HG03135 (cell line): ENCODE data around the gene YY1.

Experiments used
- ATAC-seq: cut with Tn5 transposase; IDR thresholded peaks from one replicate; pipeline ENCODE4 v1.9.1; 2021; ENCODE audit warnings: mild to moderate bottlenecking, moderate library complexity; ENCODE audit not compliant: unreplicated experiment

Gene YY1

DNA sequence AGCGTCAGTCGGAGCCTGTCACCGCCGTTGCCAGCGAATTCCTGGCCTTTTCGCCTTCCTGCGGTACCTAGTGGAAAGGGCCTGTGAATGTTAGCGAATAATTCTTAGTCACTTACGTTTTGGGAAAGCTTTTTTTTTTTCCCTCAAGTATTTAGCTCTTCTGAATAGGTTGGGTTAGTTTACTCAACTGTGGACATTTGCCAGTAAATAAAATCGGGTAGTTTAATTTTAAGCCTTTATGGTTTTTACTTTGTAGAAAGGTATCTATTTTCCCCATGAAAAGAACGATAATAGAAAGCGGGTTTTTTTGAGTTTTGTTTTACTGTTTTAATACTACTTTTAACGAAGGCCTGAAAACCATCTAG is 1.7 kb downstream of the YY1 start:
- no peak for ATAC-seq

DNA sequence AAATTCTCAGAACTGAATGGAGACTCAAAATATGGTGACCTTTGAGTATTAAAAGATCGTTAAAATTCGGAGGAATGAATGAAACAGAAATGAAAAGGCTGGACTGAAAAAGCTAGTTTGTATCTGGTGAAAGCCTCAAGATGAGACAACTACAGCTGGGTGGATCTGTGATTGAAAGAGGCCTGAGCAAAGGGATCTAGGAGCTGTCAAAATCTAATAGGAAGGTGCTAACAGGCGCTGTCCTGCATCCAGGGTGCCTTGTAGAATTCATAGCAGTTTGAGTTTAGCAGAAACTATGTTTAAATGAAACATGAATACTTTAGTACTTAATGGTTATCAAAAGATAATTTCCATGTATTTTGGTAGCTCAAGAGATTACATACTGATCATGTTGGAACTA is 2.3 kb downstream of the YY1 start:
- no peak for ATAC-seq

DNA sequence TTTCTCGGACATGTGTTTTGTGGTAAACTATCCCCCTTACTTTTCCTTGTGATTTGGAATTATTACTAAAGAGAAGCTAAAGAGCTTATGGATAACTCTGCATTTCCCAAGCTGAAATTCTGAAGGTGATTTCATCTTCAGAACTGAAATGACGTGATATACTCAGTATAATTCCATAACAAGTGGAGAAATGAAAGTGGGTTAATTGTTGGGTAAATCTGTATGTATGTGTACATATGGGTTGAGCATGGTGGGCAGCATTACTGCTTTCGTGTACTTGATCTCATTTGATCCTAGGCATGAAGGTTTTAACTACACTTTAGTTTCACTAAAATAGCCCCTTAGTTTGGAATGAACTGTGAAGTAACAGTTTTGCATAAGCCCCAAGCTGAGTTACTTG is 4.1 kb downstream of the YY1 start:
- ATAC-seq = no peak

DNA sequence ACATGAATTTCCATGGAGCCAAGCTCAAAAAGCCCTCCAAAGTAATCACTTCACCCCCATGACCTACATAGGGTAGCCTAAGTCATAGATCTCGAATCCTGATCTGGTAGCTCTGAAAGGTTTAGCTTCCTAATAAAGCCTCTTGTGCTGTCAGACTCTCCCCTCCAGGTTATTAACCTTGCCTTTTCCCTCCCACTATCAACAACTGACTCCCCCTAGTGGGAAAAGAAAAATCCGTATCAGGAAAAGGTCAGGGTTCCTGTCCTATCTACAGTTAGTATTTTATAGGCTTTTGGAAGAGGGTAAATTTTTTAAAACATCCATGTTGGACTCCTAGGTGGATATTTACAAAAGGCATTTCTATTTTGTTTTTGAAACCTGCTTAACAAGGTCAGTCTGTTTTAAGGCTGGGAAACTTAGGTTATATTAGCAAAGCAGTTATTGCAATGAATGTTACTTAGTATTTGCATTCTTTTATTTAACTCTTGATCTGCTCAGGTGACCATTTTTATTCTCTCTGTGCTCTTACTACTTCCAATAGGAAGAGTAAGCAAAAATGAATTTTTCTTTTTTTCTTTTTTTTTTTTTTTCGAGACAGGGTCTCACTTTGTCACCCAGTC is 8.0 kb downstream of the YY1 start:
- no peak for ATAC-seq

DNA sequence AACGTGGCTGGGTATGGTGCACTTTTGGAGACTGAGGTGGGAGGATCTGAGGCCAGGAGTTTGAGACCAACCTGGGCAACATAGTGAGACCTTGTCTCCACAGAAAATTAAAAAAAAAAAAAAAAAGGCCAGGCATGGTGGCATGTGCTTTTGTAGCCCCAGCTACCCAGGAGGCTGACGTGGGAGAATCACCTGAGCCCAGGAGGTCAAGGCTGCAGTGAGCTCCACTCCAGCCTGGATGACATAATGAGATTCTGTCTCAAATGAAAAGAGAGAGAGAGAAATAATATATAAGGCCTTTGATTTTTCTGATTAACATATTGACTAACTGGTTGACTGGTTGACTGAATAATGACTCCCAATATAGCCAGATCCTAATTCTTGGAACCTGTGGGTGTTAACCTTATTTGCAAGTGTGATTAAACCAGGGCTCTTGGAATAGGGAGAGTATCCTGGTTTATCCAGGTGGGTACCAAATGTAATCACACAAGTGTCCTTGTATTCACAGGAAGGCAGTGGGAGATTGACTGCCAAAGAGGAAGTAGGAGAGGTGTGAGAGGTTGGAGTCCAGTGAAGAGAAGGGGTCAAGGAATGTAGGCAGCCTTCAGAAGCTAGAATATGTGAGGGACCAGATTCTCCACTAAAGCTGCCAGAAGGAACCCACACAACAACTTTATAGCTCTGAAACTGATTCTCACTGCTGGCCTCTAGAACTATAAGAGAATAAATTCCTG is 12.0 kb downstream of the YY1 start:
- ATAC-seq = no peak

DNA sequence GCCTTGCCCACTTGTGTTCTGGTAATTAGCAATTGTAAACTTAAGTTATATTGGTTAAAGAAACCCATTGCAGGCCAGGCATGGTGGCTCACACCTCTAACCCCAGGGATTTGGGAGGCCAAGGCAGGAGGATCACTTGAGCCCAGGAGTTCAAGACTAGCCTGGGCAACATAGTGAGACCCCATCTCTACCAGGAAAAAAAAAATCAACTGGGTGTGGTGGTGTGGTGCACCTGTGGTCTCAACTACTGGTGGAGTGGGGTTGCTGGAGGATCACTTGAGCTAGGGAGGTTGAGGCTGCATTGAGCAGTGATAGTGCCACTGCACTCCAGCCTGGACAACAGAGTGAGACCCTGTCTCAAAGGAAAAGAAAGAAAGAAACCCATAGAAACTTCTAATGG is 13.7 kb downstream of the YY1 start:
- no peak for ATAC-seq

DNA sequence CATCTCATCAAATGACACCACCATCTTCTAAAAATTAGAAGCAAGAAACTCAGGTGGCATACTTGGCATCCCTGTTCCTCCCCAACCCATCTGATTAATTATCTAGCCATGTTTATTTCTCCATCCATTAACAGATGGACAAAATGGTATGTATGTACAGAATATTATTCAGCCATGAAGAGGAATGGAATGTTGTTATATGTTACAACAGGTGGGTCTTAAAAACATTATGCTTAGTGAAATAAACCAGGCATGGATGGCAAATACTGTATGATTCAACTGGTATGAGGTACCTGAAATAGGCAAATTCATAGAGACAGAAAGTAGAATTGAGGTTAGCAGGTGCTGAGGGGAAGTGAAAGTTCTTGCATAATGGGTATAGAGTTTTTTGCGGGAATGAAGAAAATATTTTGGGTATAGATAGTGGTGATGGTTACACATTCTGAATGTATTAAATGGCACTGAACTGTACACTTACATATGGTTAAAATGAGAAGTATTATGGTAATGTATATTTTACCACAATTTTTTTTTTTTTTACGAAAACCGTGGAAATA is 17.5 kb downstream of the YY1 start:
- ATAC-seq = peak; percentile 69

DNA sequence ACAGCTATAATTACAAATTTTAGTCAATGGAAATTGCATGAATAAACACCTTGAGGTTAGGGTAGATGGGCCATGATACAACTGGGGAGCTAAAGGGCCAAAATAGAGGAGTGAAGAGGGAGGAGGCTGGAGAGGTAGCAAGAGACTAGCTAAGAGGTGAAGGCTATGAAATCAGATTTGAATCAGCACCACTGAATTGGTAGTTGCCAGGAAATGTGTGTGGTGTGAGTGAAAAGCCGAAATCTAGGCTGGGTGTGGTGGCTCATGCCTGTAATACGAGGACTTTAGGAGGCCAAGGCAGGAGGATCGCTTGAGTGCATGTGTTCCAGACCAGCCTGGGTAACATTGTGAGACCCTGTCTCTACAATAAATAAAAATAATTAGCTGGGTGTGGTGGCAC is 22.7 kb downstream of the YY1 start:
- ATAC-seq = no peak

DNA sequence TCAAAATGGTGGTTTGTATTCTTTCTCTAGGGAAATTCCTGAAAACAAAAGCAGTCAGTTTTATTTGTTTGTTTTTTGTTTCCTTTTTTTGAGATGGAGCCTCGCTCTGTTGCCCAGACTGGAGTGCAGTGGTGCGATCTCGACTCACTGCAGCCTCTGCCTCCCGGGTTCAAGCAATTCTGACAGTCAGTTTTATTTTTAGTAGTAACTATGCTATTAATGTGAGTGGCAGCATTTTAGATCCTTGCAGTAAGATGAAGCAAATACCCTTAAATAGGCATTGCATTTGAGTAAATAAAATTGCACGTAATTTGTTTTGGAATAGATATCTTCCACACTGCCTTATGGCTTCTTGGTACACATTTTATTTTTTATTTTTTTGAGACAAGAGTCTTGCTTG is 23.6 kb downstream of the YY1 start:
- no peak for ATAC-seq

DNA sequence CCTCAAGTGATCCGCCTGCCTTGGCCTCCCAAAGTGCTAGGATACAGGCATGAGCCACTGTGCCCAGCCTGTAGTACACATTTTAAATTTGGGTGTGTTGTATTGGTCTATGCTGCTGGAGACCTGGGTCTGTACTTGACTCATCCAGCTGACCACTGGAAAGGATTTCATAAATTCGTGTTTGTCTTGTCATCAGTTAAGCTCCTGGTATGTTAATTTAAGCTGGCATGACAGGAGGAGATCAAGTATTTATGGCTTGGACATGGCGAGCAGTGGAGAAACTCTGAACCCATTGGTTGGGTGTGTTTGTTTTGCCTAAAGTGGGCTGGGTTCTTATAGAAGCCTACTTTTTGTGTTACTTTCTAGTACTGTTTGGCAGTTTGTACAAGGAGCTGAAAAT is 24.2 kb downstream of the YY1 start:
- no peak for ATAC-seq

DNA sequence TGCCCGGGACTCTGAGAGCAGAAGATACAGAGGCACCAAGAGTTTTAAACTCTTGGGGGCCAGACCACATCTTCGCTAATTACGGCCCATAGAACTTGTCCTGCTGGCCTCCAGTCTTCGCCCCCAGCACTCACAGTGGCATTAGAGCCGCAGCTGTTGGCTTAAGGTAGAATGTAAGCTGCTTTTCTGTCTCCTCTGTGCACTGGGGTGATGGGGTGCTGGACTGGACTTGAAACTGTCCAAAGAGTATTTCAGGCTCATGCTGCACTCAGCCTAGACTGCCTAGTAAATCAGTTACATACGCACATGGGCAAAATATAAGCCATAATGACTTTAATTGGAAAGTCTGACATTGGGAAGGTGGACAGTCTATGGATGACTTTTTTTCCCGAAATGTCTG is 29.0 kb downstream of the YY1 start:
- no peak for ATAC-seq

DNA sequence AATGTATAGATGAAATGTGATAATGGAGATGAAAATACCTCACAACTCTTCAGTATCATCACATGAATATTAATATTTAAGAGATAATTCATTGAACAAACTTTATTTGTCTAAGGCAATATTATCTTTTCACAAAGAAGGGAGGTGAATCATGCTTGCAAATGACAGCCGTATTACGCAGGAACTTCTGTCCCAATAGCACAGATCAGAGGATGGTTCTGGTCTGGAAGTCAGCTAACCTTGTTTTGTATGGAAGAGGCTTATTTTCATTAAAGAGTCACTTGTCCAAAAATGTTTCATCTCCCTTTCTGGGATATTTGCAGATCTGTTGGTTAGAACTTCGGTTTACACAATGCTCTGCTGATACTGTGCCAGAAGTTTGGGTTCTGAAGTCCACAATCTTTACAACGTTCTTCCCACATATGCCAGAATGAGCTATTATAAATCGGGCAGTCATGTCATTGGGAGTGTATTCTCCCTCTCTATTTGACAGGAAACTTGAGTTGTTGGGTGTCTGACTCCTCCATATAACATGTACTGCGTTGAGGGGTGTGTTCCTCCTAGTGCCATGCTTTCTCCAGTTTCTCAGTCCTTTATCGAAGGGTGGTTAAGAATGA is 29.8 kb downstream of the YY1 start:
- ATAC-seq = no peak

DNA sequence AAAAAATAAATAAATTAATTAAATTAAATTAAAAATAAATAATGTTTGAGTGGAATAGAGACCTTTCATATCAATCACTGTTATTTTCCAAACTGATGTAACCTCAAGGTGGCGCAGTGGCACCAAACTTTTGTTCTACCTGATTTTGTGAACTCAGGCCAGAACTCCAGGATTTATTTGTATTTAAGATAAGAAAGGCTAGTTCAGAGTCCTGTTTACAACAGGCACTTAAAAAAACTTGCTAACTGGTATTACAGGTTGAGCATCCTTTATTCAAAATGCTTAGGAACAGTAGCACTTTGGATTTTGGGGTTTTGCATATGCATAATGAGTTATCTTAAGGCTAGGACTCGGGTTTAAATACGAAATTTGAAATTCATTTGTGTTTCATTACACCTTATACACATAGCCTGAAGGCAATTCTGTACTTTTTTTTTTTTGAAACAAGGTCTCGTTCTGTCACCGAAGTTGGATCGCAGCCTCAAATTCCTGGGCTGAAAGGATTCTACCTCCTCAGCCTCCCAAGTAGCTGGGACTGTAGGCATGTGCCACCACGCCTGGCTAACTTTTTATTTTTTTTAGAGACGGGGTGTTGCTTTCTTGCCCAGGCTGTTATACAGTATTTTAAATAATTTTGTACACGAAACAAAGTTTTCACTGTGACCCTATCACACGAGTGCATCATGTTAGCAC is 32.4 kb downstream of the YY1 start:
- no peak for ATAC-seq

DNA sequence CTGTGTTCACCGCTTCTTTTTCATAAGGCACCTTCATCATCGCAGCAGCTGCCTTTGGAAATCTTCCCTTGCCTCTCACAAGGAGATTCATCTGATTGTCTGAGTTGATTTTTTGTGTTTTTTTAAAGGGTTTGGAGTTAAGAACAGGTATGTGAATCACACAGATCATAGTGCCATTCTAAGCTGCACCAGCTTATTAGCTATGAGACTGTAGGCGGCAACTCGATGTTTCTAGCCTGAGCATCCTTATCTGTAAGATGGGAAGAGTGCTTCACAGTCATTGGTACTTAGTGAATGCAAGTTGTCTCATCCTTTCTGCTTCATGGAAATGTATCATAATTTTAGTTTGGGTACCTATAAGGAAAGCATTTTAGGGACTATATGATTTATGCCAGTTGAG is 35.3 kb downstream of the YY1 start:
- ATAC-seq = no peak

DNA sequence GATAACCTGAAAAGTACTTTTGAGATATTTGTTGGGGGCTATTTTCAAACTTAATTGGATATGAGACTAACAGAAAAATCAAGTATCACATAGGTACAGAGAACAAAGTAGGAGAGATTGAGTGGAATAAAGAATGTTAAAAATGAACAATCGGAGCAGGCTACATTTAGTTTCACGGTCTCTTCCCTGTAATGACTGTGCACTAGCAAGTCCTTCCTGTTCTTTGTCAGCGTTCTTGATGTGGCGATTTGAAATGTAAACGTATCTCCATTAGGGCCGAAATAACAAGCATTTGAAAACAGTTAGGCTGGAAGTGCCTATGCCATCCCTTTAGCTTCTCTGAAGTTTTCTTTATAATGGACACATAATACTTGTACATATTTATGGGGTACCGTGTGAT is 36.3 kb downstream of the YY1 start:
- no peak for ATAC-seq

DNA sequence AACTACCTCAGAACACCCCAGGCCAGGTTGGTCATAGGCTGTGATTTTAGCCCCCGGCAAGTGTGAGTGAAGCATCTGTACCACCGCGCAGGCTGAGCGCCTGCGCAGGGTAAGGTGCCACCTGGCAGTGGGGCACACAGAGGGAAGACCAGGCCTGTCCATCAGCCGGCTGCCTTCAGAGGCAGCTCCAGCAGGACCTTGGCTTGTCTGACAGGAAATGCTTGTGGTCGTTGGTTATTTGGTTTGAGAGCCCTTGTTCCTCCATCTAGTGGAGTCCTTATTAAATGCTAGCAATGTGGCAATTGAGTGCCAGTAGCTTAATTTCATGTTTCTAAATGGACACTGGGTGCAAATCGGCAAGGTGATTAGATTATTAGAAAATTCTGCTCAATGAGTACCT is 39.8 kb downstream of the YY1 start:
- no peak for ATAC-seq

DNA sequence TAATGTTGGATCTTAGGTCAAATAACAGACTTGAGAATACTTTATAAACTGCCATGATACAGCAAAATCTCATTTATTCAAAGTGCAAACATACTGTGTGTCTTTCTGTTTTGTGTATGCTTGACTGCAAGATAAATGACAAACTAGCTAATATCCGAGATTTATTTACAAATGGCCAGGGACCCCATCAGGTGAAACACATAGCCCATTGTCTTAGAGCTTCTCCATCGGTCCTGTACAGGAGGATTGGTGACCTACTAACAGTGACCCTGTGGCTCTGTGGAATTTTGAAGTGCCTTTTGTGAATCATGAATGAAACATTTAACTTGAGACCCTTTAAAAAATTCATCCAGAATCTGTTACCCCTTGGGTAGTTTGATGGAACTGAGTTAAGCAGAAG is 40.2 kb downstream of the YY1 start:
- no peak for ATAC-seq

DNA sequence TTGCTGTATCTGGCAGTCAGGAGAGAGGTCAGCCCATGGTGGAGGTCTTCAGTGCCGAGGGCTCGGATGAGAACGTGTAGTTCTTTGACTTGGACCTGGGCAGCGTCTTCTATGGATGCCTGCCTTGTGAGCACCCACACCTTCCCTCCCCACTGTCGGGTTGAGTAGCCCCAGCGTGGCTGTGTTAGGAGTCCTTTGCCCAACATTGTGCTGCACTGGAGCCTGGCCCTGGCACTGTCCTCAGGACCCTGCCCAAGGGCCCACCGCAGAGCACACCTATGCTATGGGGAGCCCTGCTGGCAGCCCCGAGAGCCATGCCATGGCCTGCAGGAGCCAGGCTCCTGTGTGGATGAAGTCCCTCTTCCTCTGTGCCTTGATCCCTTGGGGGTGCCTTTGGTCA is 40.6 kb downstream of the YY1 start:
- no peak for ATAC-seq

DNA sequence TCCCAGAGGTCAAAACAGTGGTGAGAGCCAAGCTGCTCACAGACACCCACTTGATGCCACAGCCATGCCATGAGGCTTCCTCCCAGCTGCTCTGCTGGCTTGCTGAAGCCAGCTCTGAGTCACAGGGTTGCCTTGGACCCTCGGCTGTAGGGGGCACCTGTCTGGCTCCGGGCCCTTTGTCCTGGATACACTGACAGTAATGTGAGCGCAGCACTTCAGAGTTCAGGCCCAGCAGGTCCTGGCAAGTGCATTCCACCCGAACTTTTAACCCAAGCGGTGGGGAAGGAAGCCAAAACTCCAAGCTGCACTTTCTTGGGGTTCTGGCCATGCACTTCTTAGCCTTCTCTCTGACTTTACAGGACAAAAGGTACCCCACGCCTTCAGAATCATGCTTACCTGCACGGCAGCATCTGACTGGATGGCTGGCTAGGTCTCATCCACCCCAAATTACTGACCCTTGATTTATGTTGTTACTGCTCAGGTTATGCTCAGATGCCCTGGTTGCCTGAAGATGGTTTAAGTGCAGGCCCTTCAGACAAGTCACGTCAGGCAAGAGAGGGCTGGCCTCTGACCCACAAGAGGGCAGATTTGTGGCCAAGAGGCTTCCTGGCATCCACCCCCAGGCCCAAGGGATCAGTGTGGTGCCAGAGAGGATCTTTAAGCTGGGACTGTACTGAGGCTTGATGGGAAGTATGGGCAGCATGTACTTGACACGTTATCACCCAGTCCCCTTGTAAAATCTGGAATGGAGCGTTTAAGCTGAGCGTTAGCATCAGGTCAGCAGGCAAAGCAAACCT is 42.5 kb downstream of the YY1 start:
- no peak for ATAC-seq

DNA sequence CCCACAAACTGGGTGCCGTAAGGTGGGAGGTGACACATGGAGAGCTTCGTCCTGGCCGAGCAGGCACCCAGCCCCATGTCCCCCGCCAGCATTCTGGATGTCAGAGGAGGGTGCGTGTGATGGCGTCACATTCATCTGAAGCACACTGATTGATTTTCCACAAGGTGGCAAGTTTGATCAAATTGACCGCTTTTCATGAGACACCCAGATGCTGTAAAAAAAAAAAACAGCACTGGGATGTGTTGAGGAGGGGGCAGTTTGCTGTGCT is 43.1 kb downstream of the YY1 start:
- ATAC-seq = no peak

DNA sequence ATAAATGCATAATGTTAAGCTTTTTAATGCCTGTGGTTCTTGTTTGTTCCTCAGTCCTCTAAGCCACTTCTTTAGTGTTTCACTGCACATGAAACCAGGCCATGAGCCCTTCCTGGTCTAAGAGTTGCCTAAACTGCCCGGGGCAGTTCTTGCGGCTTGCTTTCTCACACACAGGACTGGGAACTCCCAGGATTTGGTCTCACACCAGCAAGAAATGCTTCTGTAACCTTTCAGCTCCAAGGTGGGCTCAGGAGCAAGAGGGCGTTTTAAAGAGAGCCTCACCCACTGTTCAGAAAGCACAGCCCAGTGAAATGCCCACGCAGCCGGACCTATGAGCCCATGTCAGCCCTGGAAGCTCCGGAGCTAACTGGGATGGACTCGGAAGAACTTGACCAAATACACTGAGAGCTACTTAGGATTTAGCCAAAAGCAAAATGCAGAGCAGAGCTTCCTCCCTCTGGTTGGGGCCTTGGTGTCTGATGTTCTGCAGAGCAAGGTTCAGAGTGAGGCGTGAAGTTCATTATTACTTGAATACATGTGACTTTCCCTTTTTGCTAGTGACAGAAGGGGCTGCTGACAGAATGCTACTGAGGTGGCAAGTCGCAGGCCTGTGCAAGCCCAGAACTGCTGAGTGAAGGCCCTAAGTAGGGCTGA is 43.9 kb downstream of the YY1 start:
- ATAC-seq = no peak
